Transverse colon (tissue), 4 donors: ENCODE results near the gene WWOX. TPM values are rescaled to one million over a fixed set of nuclear protein-coding genes. Genes with fewer than 3 reads are reported as not detected.

Experiments
- DNase-seq: peaks from one replicate; pipeline ENCODE4 v3.0.0-alpha.2; 2019
- H3K27ac ChIP-seq, 4 donors: fragments of 200-600 bp; sonication (generic); 2 replicates each; pipeline ENCODE4 v1.5.1; 2016 to 2018; ENCODE audit warnings: inconsistent platforms in 4 of 4
- H3K27me3 ChIP-seq: fragments of 200-600 bp; sonication (generic); 2 replicates; pipeline ENCODE4 v1.5.1; 2017; ENCODE audit warnings: inconsistent platforms
- H3K36me3 ChIP-seq, 4 donors: fragments of 200-600 bp; sonication (generic); 2 replicates each; pipeline ENCODE4 v1.5.1; 2017 to 2019; ENCODE audit warnings: inconsistent platforms in 4 of 4
- H3K4me1 ChIP-seq, 4 donors: fragments of 200-600 bp; sonication (generic); 2 replicates each; pipeline ENCODE4 v1.5.1; 2017 to 2020; ENCODE audit warnings: inconsistent platforms in 4 of 4
- H3K4me3 ChIP-seq, 4 donors: fragments of 200-600 bp; sonication (generic); 1 replicate in 1 of 4; 2 replicates in 3 of 4; pipeline versions ENCODE4 v1.5.1 to v1.6.1; 2017 to 2019; ENCODE audit warnings: inconsistent platforms in 4 of 4
- H3K9me3 ChIP-seq, 2 donors: fragments of 200-600 bp; sonication (generic); 2 replicates each; pipeline ENCODE4 v1.5.1; 2017 to 2019; ENCODE audit warnings: inconsistent platforms in 2 of 2
- EP300 ChIP-seq: sonication (generic); formaldehyde crosslinking; IDR thresholded peaks from one replicate; pipeline ENCODE4 v1.6.1; 2017; ENCODE audit warnings: antibody characterized with exemption, low read depth
- POLR2A ChIP-seq: fragments of 450-650 bp; IDR thresholded peaks from one replicate; pipeline ENCODE4 v1.6.1; 2016; ENCODE audit warnings: antibody characterized with exemption, mild to moderate bottlenecking, moderate library complexity
- POLR2AphosphoS5 ChIP-seq, 3 donors: sonication (generic); formaldehyde crosslinking; IDR thresholded peaks; one replicate each; pipeline ENCODE4 v1.6.1; 2016; ENCODE audit warnings: antibody characterized with exemption in 3 of 3
- WGBS, 2 donors: methylation state at CpG; one replicate each; pipeline ENCODE4 v1.1.5; 2018; ENCODE audit warnings: low coverage in 1 of 2; 5-methylcytosine and 5-hydroxymethylcytosine counted together
- in situ Hi-C, 4 donors: fragments of 200-750 bp; cut with MboI; loops; one replicate each; pipeline versions ENCODE4 v1.15.0 to v1.15.1; 2017; ENCODE audit warnings: low sequenced_read_pairs in 3 of 4, low pct_ligation_motif_present in 1 of 4, low pct_unique_long_range_greater_than_20kb in 1 of 4
- intact Hi-C: fragments of 100-400 bp; cut with DNase I; formaldehyde crosslinking; loops from one replicate; pipeline ENCODE4 v1.15.1; 2023; ENCODE audit warnings: low total_unique reads
- total RNA-seq, 4 donors: library from RNA; depleted of rRNA; stranded (reverse); fragments of >200 nt; gene quantifications; one replicate each; pipeline ENCODE4 v1.1.0, GENCODE V29; 2016
- TF ChIP-seq, protein P1 (sequence below), 5 experiments: fragments of 200-600 bp in 3 of 5; fragments of 450-650 bp in 2 of 5; sonication (generic) in 3 of 5; IDR thresholded peaks; 1 replicate in 2 of 5; 2 replicates in 3 of 5; pipeline ENCODE4 v1.5.1; 2016 to 2017; ENCODE audit warnings: antibody characterized with exemption in 5 of 5, inconsistent platforms in 3 of 5, mild to moderate bottlenecking in 2 of 5, moderate library complexity in 1 of 5

The WWOX gene
- total RNA-seq, 4 donors from 2014 or later = 11.2 to 53.8 (median 24.8) TPM

DNA sequence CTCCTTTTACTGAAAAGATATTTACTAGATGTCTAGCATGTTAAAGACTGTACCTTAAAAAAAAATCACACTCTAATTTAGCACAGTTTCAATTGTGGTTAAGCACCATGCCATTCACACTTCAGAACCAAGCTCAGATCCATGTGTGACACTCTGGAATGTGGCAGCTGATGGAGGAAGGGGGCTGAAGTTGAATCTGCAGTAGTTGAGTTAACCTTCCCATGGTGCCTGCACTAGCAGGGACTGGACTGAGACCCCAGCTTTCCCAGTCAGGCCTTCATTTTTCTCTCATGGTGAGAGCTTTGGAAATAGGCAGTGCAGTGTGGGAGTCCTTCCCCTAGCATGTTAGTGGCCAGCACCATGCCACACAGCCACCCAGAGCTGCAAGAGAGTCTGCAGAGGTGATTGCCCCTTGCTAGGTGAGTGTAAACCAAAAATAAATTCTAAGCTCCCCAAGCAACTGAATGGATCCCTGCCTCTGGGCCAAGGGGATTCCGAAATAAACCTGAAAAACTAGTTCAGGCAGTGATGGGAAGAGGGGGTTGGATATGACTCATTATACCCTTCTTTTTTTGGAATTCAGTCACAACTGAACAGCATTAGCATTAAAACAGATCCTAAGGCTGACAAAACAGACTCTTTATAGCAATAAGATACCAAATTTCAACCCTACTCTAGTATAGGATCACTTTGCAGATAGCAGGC lies 208.5 kb downstream of the WWOX start:
- 78 to 95% methylated on average over 1 of the region's 1 CpG for WGBS, 2 donors

DNA sequence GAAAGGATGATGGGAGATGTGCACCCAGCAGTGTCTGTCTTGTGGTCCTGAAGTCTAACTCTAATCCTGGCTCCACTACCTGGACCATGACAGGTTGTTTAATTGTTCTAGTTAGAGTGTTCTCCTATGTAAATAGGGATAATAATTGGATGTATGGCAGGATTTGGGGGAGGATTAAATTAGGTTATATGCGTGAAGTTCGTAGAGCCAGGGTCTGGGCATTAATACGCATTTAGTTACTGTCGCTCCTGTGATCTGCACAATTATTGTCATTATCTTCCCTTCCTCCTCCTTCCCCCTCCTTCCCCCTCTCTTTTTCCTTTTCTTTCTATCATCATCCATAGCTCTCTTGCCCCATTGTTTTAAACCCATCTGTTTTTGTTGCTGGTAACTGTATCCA lies 210.3 kb downstream of the WWOX start:
- 97 to 100% methylated on average over 4 of the region's 4 CpGs for WGBS, 2 donors
- Histone ChIP-seq H3K27ac (no peak overlapping the region), H3K9me3 (no peaks in the 10 kb centered on the region), H3K36me3 (no peaks in the 10 kb centered on the region), H3K4me3 (no peak overlapping the region), H3K27me3 (no peaks in the 10 kb centered on the region), H3K4me1 (peaks cover 0 to 4% (median 0%) of the 10 kb centered on the region in 4 donors)
- intact Hi-C loops = no loop called here
- in situ Hi-C loops = no loop called here
- no peak for DNase-seq
- TF ChIP-seq, protein P1, sequence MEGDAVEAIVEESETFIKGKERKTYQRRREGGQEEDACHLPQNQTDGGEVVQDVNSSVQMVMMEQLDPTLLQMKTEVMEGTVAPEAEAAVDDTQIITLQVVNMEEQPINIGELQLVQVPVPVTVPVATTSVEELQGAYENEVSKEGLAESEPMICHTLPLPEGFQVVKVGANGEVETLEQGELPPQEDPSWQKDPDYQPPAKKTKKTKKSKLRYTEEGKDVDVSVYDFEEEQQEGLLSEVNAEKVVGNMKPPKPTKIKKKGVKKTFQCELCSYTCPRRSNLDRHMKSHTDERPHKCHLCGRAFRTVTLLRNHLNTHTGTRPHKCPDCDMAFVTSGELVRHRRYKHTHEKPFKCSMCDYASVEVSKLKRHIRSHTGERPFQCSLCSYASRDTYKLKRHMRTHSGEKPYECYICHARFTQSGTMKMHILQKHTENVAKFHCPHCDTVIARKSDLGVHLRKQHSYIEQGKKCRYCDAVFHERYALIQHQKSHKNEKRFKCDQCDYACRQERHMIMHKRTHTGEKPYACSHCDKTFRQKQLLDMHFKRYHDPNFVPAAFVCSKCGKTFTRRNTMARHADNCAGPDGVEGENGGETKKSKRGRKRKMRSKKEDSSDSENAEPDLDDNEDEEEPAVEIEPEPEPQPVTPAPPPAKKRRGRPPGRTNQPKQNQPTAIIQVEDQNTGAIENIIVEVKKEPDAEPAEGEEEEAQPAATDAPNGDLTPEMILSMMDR (IDR thresholded peaks at IDR 0.05) = no peak
- no peak for TF ChIP-seq EP300
- no peak for TF ChIP-seq POLR2A
- TF ChIP-seq POLR2AphosphoS5 (IDR thresholded peaks at IDR 0.05) = no peak

More for the DNA sequence above, 208.5 kb downstream of the WWOX start:
- Histone ChIP-seq H3K27me3 (no peaks in the 10 kb centered on the region), H3K9me3 (no peaks in the 10 kb centered on the region), H3K4me1 (peaks cover 0 to 4% (median 0%) of the 10 kb centered on the region in 4 donors), H3K27ac (no peak overlapping the region), H3K36me3 (no peaks in the 10 kb centered on the region), H3K4me3 (no peak overlapping the region)
- no peak for DNase-seq
- intact Hi-C loops = no loop called here
- in situ Hi-C loops = no loop called here
- TF ChIP-seq POLR2AphosphoS5 (IDR thresholded peaks at IDR 0.05) = no peak
- TF ChIP-seq, protein P1 (IDR thresholded peaks at IDR 0.05) = no peak
- TF ChIP-seq POLR2A = no peak
- TF ChIP-seq EP300 = no peak

DNA sequence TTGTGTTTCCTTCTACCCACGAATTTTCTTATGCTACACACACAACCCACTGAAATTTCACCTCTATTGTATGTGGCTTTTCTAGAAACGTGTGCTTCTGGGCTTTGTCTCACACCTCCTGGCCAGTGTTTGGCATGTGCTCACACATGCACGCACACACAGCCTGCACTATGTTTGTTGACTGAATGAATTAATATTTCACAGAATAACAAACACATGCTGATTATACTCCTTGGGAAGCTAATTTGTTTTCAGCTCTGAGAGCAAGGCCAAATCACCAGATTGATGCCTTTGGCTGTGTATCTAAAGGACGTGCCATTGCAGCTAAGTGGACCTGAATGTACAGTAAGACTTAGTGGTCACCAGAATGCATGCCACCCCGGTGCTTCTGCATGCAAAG lies 210.7 kb downstream of the WWOX start:
- WGBS, 2 donors = 59 to 62% methylated on average over 5 of the region's 5 CpGs
- H3K9me3 ChIP-seq = no peaks in the 10 kb centered on the region
- no peak overlapping the region for H3K4me3 ChIP-seq
- intact Hi-C loops = no loop called here
- peaks cover 0 to 4% (median 0%) of the 10 kb centered on the region in 4 donors for H3K4me1 ChIP-seq
- no peaks in the 10 kb centered on the region for H3K36me3 ChIP-seq
- DNase-seq = no peak
- in situ Hi-C loops = no loop called here
- no peak overlapping the region for H3K27ac ChIP-seq
- no peaks in the 10 kb centered on the region for H3K27me3 ChIP-seq
- no peak for TF ChIP-seq POLR2AphosphoS5 (IDR thresholded peaks at IDR 0.05)
- no peak for TF ChIP-seq POLR2A
- TF ChIP-seq, protein P1 (IDR thresholded peaks at IDR 0.05) = no peak
- no peak for TF ChIP-seq EP300

DNA sequence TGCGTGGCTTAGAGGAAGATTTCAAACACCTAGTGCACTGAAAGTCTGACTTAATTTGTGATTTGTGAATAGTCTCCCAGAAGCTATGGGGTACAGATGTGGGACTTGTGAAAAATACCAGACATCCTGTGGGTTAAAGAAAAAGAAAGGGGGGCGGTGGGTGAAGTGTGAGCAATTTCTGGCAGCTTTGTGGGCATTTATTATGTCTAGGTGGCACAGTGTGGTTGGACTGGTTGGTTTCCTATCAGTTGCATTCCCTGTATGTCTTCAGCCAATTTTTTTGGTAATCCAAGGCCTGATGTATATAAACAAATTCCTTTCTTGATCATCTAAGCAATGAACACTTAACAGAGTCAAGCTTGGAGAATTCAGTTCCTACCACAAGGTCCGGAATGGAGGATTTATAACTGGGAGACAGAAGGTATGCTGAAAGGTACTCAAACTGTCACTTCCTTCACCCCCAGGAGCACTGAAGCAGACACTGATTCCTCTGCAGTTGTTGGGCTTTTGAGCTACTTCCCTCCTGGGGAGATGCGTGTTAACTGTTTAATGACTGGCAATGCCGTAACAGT lies 211.6 kb downstream of the WWOX start:
- in situ Hi-C loops = no loop called here
- intact Hi-C loops = no loop called here
- DNase-seq = no peak

More for the DNA sequence above, 211.6 kb downstream of the WWOX start:
- WGBS, 2 donors = 40 to 64% methylated on average over 3 to 5 of the region's 5 CpGs
- TF ChIP-seq, protein P1 (IDR thresholded peaks at IDR 0.05) = no peak
- no peak for TF ChIP-seq POLR2AphosphoS5 (IDR thresholded peaks at IDR 0.05)
- TF ChIP-seq EP300 = no peak
- TF ChIP-seq POLR2A = no peak
- H3K4me3 ChIP-seq = no peak overlapping the region
- no peaks in the 10 kb centered on the region for H3K27me3 ChIP-seq
- no peaks in the 10 kb centered on the region for H3K9me3 ChIP-seq
- H3K27ac ChIP-seq = peak overlapping the region in 1 of 4 donors; percentile 6
- peaks cover 0 to 4% (median 0%) of the 10 kb centered on the region in 4 donors for H3K4me1 ChIP-seq
- no peaks in the 10 kb centered on the region for H3K36me3 ChIP-seq
